COLO668 (cell line): ENCODE data around the gene PRSS56.

Experiments used
- DNase-seq: peaks from one replicate; lab custom pipeline; 2025; ENCODE audit not compliant: unreplicated experiment; lab: John Stamatoyannopoulos, UW

Gene PRSS56

DNA sequence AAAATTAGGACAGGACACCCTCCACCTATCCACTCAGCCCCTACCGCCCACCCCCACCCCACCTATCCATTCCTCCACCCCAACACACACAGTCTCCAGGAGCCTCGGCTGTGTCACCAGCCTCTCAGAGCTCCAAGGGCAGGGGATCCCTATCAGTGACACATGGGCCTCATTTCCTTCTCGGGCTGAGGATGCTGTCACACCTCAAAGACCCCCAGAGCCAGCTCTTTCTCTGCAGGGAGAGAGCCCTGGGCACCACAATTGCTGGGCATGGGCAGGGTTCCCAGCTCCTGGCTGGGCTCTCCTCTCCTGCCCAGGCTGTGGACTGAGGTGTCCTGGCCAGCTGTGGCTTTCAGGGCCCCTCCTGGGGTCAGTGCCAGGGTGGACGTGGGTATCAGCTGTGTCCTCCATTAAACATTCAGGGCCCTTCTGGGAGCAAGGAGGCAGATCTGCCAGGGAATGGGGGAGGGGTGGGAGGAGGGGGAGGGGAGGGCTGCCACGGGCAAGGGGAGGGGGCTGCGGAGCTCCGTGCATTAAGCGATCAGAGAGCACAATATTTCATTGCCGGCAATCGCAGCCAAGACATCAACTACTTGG lies 18.3 kb upstream of the PRSS56 start:
- DNase-seq: no peak

GRCh38 chr2:232502511-232502910 lies 17.7 kb upstream of the PRSS56 start:
- no peak for DNase-seq

DNA sequence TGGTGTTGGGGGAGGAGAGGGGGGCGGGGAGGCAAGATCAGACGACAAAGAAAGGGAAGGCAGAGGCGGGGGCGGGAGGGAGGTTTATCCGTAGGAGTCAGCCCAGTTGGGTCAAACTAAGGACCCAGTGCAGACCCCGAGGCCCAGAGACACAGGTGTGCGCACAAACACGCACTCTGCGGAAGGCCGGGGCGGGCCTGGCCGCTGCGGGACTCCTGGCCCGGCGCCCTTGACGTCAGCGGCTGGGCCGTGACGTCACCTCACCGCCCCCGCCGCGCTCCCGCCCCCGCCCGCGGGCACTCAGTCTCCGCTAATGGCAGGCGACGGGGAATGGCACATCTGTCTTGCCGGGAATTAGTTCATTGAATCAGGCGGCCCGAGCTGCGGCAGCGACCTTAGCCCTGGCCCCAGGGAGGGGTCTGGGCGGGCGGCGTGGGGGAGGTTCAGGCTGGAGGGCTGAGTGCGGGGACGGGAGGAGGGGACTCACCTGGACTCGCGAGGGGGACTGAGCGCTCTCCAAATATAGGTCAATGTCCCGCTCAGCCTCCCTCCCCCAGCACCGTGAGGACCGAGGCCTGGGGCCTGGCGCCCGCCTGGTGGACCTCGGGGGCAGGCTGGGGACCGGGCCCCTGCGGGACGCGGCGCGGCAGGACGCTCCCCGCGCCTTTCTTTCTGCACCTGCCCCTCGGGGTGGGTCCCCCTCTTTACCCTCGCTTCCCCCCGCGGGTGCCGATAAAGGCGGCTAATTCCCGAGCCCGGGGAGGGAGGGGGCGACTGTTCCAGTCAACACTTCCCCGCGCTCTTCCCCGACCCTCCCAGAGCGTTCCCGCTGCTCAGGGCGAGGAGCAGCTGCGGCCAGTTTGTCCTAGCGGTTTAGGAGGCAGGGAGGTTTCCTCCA lies 17.0 kb upstream of the PRSS56 start:
- peak; percentile 26 for DNase-seq

DNA sequence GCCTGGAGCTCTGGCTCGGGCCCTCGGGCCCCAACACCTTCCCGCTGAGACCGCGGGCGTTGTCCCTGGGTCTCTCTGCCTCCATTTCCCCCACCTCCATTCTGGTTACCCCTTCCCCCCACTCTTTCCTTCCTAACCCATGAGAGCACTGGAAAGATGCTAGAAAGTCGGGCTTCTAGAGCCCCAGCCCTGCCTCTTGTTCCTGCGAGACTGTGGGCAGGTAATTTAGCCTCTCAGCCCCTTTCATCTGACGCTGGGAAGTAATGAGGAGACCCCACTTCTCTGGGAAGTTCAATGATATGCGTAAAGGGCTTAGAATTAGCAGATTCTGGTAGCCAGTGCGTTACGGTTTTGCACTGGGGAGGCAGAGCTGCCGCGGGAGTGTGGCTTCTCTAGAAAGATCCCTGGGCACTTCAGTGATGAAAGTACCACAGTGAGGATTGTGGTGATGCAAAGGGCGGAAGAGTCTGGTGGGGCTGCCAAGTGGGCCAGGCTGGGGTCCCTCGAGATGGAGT lies 16.3 kb upstream of the PRSS56 start:
- no peak for DNase-seq

- no peak for DNase-seq
Observed at GRCh38 chr2:232504438-232504837, 15.8 kb upstream of the PRSS56 start.

DNA sequence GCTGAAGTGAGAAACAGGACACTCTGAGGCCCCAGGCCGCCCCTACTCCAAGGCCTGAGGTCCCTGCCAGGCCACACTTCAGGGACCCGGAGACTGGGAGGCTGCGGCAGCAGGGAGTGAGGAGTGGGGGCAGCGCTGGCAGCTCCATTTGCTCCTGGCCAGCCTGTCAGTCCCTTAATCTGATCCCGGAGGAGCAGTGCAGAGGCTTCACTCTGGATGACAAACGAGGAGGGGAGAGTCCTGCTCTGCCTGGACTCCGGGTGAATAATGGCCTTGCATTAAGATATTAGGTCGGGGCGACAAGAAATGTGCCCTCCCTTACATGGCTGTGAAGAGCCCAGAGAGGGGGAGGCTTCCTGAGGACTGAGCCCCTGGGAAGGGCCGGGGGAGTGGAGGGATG lies 14.3 kb upstream of the PRSS56 start:
- DNase-seq: no peak

- DNase-seq: no peak
Observed at GRCh38 chr2:232506709-232507108, 13.5 kb upstream of the PRSS56 start.

- DNase-seq: no peak
Observed at GRCh38 chr2:232508251-232508650, 11.9 kb upstream of the PRSS56 start.

- DNase-seq: no peak
Observed at GRCh38 chr2:232511336-232511890, 8.8 kb upstream of the PRSS56 start.

- no peak for DNase-seq
Observed at GRCh38 chr2:232512602-232513001, 7.6 kb upstream of the PRSS56 start.

DNA sequence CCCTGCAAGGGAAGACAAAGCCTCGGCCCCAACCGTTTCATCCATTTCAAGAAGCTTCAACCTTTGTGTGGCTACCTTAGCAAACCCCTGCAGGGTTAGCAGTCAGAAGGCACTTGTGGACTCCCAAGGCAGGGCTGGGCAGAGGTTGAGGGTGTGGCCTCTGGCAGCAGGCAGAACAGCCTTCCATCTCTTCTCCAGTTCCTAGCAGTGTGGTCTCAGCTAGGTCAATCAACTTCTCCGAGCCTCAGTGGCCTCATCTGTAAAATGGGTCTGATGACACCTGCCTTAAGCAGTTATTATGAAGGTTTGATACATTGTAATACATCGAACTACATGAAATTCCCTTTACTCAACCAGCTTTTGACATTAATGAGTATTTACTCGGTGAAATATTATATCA lies 6.8 kb upstream of the PRSS56 start:
- no peak for DNase-seq

GRCh38 chr2:232515639-232516038 lies 4.5 kb upstream of the PRSS56 start:
- DNase-seq: no peak

GRCh38 chr2:232516551-232516950 lies 3.6 kb upstream of the PRSS56 start:
- DNase-seq: no peak

DNA sequence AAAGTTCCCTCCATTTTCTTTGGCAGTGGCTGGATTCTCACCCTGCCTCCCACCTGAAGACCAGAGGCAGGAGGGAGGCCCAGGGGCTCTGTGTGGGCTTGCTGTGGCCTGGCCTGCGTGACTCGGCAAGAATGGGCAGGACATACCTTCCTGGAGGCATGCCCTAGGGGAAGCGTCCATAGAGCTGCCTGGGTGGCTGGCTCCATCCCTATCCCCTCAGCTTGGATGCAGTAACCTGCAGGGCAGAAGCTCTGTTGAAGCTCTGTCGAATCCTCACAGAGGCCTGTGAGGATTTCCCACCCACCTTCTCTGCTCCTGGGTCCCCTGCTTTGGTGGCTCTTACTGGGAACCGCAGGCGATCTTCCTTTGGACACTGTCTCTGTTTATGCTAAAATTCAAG lies 1.3 kb upstream of the PRSS56 start:
- no peak for DNase-seq

- DNase-seq: no peak
Observed at GRCh38 chr2:232520489-232520888, 301 bp downstream of the PRSS56 start.

- no peak for DNase-seq
Observed at GRCh38 chr2:232521098-232521497, 910 bp downstream of the PRSS56 start.

DNA sequence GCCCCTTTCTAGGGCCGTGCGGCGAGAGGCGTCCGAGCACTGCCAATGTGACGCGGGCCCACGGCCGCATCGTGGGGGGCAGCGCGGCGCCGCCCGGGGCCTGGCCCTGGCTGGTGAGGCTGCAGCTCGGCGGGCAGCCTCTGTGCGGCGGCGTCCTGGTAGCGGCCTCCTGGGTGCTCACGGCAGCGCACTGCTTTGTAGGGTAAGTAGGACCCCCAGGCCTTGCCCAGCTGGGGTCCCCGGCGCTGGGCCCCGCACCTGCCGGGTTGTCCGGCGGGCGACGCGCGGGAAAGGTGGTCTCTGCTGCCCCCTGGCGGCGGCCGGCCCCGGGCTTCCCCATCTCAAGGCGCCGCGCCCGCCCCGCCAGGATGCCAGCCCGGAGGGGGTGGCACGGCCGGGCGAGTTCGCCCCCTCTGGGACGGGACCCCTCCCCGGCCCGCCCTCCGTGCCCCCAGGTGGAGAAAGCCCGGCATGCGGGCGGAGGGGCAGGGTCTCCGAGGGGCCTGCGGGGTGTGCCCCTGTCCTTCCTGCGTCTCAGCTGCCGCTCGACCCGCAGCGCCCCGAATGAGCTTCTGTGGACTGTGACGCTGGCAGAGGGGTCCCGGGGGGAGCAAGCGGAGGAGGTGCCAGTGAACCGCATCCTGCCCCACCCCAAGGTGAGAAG lies 1.9 kb downstream of the PRSS56 start:
- peak; percentile 39 for DNase-seq

GRCh38 chr2:232522623-232523401 lies 2.6 kb downstream of the PRSS56 start:
- no peak for DNase-seq

- no peak for DNase-seq
Observed at GRCh38 chr2:232523402-232523681, 3.2 kb downstream of the PRSS56 start.

GRCh38 chr2:232523682-232524597 lies 3.8 kb downstream of the PRSS56 start:
- peak; percentile 40 for DNase-seq
